Measurements from ENCODE around the gene HSPA12B. TPM values are rescaled to one million over a fixed set of nuclear protein-coding genes. Genes with fewer than 3 reads are reported as not detected.

HSPA12B gene
- total RNA-seq, 2 experiments from 2014 or later = not detected

GRCh38 chr20:3796477-3797225 lies 64.2 kb downstream of the HSPA12B start:
- Histone ChIP-seq H3K4me1 (ENCODE audit: insufficient read depth, low read length, poor library complexity, severe bottlenecking) (peaks cover 47% of the 10 kb centered on the region), H3K4me3 (ENCODE audit: low read depth, low read length, poor library complexity, severe bottlenecking) (peak overlapping the region; percentile 91), H3K4me2 (ENCODE audit: low read length) (peak overlapping the region; percentile 100), H3K79me2 (ENCODE audit: insufficient read depth, low read depth, low read length) (peaks cover 31% of the 10 kb centered on the region), H3K27ac (ENCODE audit: low read depth, low read length, poor library complexity, severe bottlenecking) (peak overlapping the region; percentile 83), H2AFZ (ENCODE audit: low read length) (no peak overlapping the region), H3K9me3 (ENCODE audit: low read length) (no peaks in the 10 kb centered on the region), H3K9me2 (ENCODE audit: insufficient read depth, low read length) (no peaks in the 10 kb centered on the region), H4K20me1 (ENCODE audit: insufficient read depth, low read length) (no peaks in the 10 kb centered on the region; the same call in 1 of the 2 replicates), H3K36me3 (ENCODE audit: insufficient read depth, low read length) (peaks cover 36% of the 10 kb centered on the region)
- DNase-seq (ENCODE audit: low spot score) = peak; percentile 48
- intact Hi-C loops (cut with micrococcal nuclease; ENCODE audit: unreplicated experiment) = loop anchor here (1.0 to 2.0 kb wide), 3 partner anchors 9 to 50 kb away; partner anchors contain the start of genes AP5S1 and MAVS
- BruUV-seq (replicated peaks) = no TSS peak
- CTCF ChIA-PET (ENCODE audit: unreplicated experiment) = interaction anchor here (2.2 kb wide), 1 partner anchor 22 kb away, joined by 9 read pairs; no protein-coding TSS in a partner anchor
- POLR2A ChIA-PET = interaction anchor here (0.5 to 1.8 kb wide), 4 partner anchors 22 to 91 kb away, joined by 3 to 7 read pairs (median 4); no protein-coding TSS in a partner anchor
- no peak for TF ChIP-seq CTCF (conservative IDR thresholded peaks at IDR 0.05; ENCODE audit: low read length)
- TF ChIP-seq EZH2phosphoT487 (IDR thresholded peaks at IDR 0.05; ENCODE audit: borderline replicate concordance, low read depth, low read length) = no peak

DNA sequence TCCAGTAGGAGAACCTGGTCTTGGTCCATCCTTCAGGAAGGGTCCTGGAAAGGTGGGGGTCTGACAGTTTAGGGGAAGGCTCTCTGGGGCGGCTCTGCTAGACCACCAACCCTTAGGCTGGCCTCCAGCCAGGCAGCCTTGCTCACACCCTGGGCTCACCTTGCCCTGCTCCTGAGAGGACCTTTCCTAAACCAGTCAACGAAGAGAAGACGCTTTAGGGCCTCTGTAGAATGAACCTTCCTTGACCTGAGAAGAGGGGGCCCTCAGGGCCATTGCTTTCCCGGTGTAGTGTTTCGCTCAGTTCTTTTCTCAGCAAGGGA lies 64.7 kb downstream of the HSPA12B start:
- POLR2A ChIA-PET = no interaction called here
- H3K4me3 ChIP-seq (ENCODE audit: low read depth, low read length, poor library complexity, severe bottlenecking) = peak overlapping the region; percentile 91
- peak overlapping the region; percentile 83 for H3K27ac ChIP-seq (ENCODE audit: low read depth, low read length, poor library complexity, severe bottlenecking)
- CTCF ChIA-PET (ENCODE audit: unreplicated experiment) = no interaction called here
- H2AFZ ChIP-seq (ENCODE audit: low read length) = no peak overlapping the region; the same call in 1 of the 2 replicates
- no peak for TF ChIP-seq CTCF (conservative IDR thresholded peaks at IDR 0.05; ENCODE audit: low read length)
- no peak for TF ChIP-seq EZH2phosphoT487 (IDR thresholded peaks at IDR 0.05; ENCODE audit: borderline replicate concordance, low read depth, low read length)
- peaks cover 31% of the 10 kb centered on the region for H3K79me2 ChIP-seq (ENCODE audit: insufficient read depth, low read depth, low read length)
- no peak for DNase-seq (ENCODE audit: low spot score)
- H3K9me2 ChIP-seq (ENCODE audit: insufficient read depth, low read length) = no peaks in the 10 kb centered on the region
- peaks cover 47% of the 10 kb centered on the region for H3K4me1 ChIP-seq (ENCODE audit: insufficient read depth, low read length, poor library complexity, severe bottlenecking)
- H3K9me3 ChIP-seq (ENCODE audit: low read length) = no peaks in the 10 kb centered on the region
- no peaks in the 10 kb centered on the region; the same call in 1 of the 2 replicates for H4K20me1 ChIP-seq (ENCODE audit: insufficient read depth, low read length)
- peak overlapping the region; percentile 100 for H3K4me2 ChIP-seq (ENCODE audit: low read length)
- BruUV-seq (replicated peaks) = no TSS peak
- intact Hi-C loops (cut with micrococcal nuclease; ENCODE audit: unreplicated experiment) = loop anchor here (2.0 kb wide), 1 partner anchor 50 kb away; the partner anchor contains the start of gene MAVS
- H3K36me3 ChIP-seq (ENCODE audit: insufficient read depth, low read length) = peaks cover 41% of the 10 kb centered on the region

Measured in OCI-LY7 (cell line).